Measurements from ENCODE around the gene LRP11. TPM values are rescaled to one million over a fixed set of nuclear protein-coding genes. Genes with fewer than 3 reads are reported as not detected.

The LRP11 gene
- total and polyA plus RNA-seq, 2 of the 13 experiments (the other 11 are each of a cell fraction or from before 2014, with no cell fraction given), result 32.4 to 48.9 TPM

GRCh38 chr6:149906405-149906804, 42.2 kb upstream of the LRP11 start:
- ChIA-PET CTCF (ENCODE audit: low intra/inter-chr PET ratio, low total read pairs) (no interaction called here), POLR2A (interaction anchor here (1.2 kb wide), 1 partner anchor 10 kb away, joined by 6 read pairs; no protein-coding TSS in a partner anchor)
- Histone ChIP-seq H3K4me2 (ENCODE audit: low read depth, low read length) (no peak overlapping the region), H3K9me3 (ENCODE audit: low read length) (peaks cover 12% of the 10 kb centered on the region), H2AFZ (ENCODE audit: low read length) (no peak overlapping the region), H3K4me1 (ENCODE audit: insufficient read depth, low read length) (peaks cover 9% of the 10 kb centered on the region; the same call in 1 of the 2 replicates), H4K20me1 (ENCODE audit: insufficient read depth, low read length) (no peaks in the 10 kb centered on the region), H3K4me3 (replicated peaks in 1 of 3; ENCODE audit: insufficient read depth in 1 of 3, low read depth in 2 of 3, low read length in 3 of 3) (no peak overlapping the region), H3K27me3 (ENCODE audit: control insufficient read depth in 1 of 2, insufficient read depth in 2 of 2, low read length in 2 of 2) (peaks cover 6 to 40% of the 10 kb centered on the region in 2 experiments; a peak in 4 of 5 replicates), H3K27ac (ENCODE audit: extremely low read length, insufficient read depth, low read length) (no peak overlapping the region), H3K9ac (ENCODE audit: insufficient read depth, low read depth, low read length) (no peak overlapping the region), H3K79me2 (ENCODE audit: insufficient read depth, low read length) (no peaks in the 10 kb centered on the region), H3K36me3 (replicated peaks in 1 of 2; ENCODE audit: control insufficient read depth in 1 of 2, insufficient read depth in 2 of 2, low read length in 2 of 2) (no peaks in the 10 kb centered on the region)
- in situ Hi-C loops (cut with HindIII; ENCODE audit: extremely low pct_ligation_motif_present, low pct_unique_long_range_greater_than_20kb), result no loop called here
- ATAC-seq (peak; percentile 15; the same call in 2 of the 3 replicates), DNase-seq (ENCODE audit: low spot score) (no peak), FAIRE-seq (no peak)
- BruUV-seq (replicated peaks), result no TSS peak
- 19% methylated on average over 1 of the region's 4 CpGs for WGBS (ENCODE audit: low lambda C conversion rate)
- TF ChIP-seq GLI4 (CRISPR knock-in tag; IDR thresholded peaks at IDR 0.05; ENCODE audit: borderline replicate concordance) (no peak), ZNF775 (CRISPR knock-in tag; IDR thresholded peaks at IDR 0.05; ENCODE audit: borderline replicate concordance) (no peak), ELK4 (CRISPR knock-in tag; IDR thresholded peaks at IDR 0.05; ENCODE audit: borderline replicate concordance) (no peak), HMG20A (CRISPR knock-in tag; IDR thresholded peaks at IDR 0.05; ENCODE audit: borderline replicate concordance) (no peak), MAFF (IDR thresholded peaks at IDR 0.05; ENCODE audit: low read depth, low read length) (no peak), ZNF225 (CRISPR knock-in tag; IDR thresholded peaks at IDR 0.05) (no peak), ELF4 (CRISPR knock-in tag; IDR thresholded peaks at IDR 0.05; ENCODE audit: borderline replicate concordance) (no peak), KLF13 (CRISPR knock-in tag; IDR thresholded peaks at IDR 0.05) (no peak), ZNF12 (CRISPR knock-in tag; IDR thresholded peaks at IDR 0.05) (no peak), NBN (conservative IDR thresholded peaks at IDR 0.05) (no peak), ZNF251 (CRISPR knock-in tag; IDR thresholded peaks at IDR 0.05) (no peak), RBM39 (IDR thresholded peaks at IDR 0.05; ENCODE audit: low read depth, low read length, poor library complexity, severe bottlenecking) (no peak), ZNF333 (CRISPR knock-in tag; IDR thresholded peaks at IDR 0.05; ENCODE audit: borderline replicate concordance) (no peak)
- intact Hi-C loops (cut with micrococcal nuclease; ENCODE audit: unreplicated experiment), result no loop called here
